H9 (cell line): Measurements from ENCODE around the gene RABGAP1L. TPM values are rescaled to one million over a fixed set of nuclear protein-coding genes. Genes with fewer than 3 reads are reported as not detected.

Experiments used
- DNase-seq: peaks from one replicate; pipeline ENCODE4 v3.0.0-alpha.2; 2017
- H2AFZ ChIP-seq: one replicate; pipeline ENCODE4 v1.6.1; 2013; ENCODE audit warnings: mild to moderate bottlenecking, low read length, control low read depth, moderate library complexity
- H2AK5ac ChIP-seq: 2 replicates; pipeline ENCODE4 v1.6.1; 2013; ENCODE audit warnings: low read length, control low read depth, mixed read lengths; ENCODE audit not compliant: insufficient read length
- H2BK120ac ChIP-seq: one replicate; pipeline ENCODE4 v1.6.1; 2013; ENCODE audit warnings: low read depth, mild to moderate bottlenecking, low read length, control low read depth, inconsistent platforms; ENCODE audit not compliant: poor library complexity, severe bottlenecking
- H2BK12ac ChIP-seq: 2 replicates; pipeline ENCODE4 v1.6.1; 2013; ENCODE audit warnings: low read length, control low read depth, mixed read lengths, low read depth; ENCODE audit not compliant: insufficient read length
- H2BK15ac ChIP-seq: 2 replicates; pipeline ENCODE4 v1.6.1; 2013; ENCODE audit warnings: low read depth, low read length, control low read depth
- H2BK20ac ChIP-seq: one replicate; pipeline ENCODE4 v1.6.1; 2013; ENCODE audit warnings: low read depth, mild to moderate bottlenecking, low read length, control low read depth, inconsistent platforms; ENCODE audit not compliant: poor library complexity, severe bottlenecking
- H2BK5ac ChIP-seq: 2 replicates; pipeline ENCODE4 v1.6.1; 2013; ENCODE audit warnings: low read length, control low read depth, mixed read lengths; ENCODE audit not compliant: insufficient read length
- H3K14ac ChIP-seq: 2 replicates; pipeline ENCODE4 v1.6.1; 2013; ENCODE audit warnings: low read length, control low read depth; ENCODE audit not compliant: insufficient read depth
- H3K18ac ChIP-seq: 2 replicates; pipeline ENCODE4 v1.6.1; 2013; ENCODE audit warnings: low read depth, mild to moderate bottlenecking, mixed read lengths, low read length, control low read depth; ENCODE audit not compliant: insufficient read length
- H3K23ac ChIP-seq: 2 replicates; pipeline ENCODE4 v1.6.1; 2013; ENCODE audit warnings: low read length, control low read depth, mixed read lengths, low read depth; ENCODE audit not compliant: insufficient read length
- H3K23me2 ChIP-seq: 2 replicates; pipeline ENCODE4 v1.6.1; 2013; ENCODE audit warnings: low read depth, mild to moderate bottlenecking, mixed read lengths, low read length, control low read depth; ENCODE audit not compliant: insufficient read length, poor library complexity, severe bottlenecking
- H3K27ac ChIP-seq: 2 replicates; pipeline ENCODE4 v1.5.1; 2013; ENCODE audit warnings: low read length, control low read depth, mixed read lengths, low read depth; ENCODE audit not compliant: insufficient read length
- H3K27me3 ChIP-seq: 2 replicates; pipeline ENCODE4 v1.6.1; 2013; ENCODE audit warnings: low read length, control low read depth, inconsistent platforms; ENCODE audit not compliant: insufficient read depth
- H3K4ac ChIP-seq: 2 replicates; pipeline ENCODE4 v1.6.1; 2013; ENCODE audit warnings: low read depth, mild to moderate bottlenecking, control low read depth, inconsistent platforms, low read length, moderate library complexity
- H3K4me1 ChIP-seq: 2 replicates; pipeline ENCODE4 v1.6.1; 2013; ENCODE audit warnings: low read length, control low read depth, inconsistent platforms; ENCODE audit not compliant: insufficient read depth
- H3K4me2 ChIP-seq: 2 replicates; pipeline ENCODE4 v1.6.1; 2013; ENCODE audit warnings: low read length, control low read depth, mixed read lengths; ENCODE audit not compliant: insufficient read length, insufficient read depth
- H3K56ac ChIP-seq: 2 replicates; pipeline ENCODE4 v1.6.1; 2013; ENCODE audit warnings: low read depth, mild to moderate bottlenecking, mixed read lengths, low read length, control low read depth; ENCODE audit not compliant: insufficient read length
- H3K79me1 ChIP-seq: 2 replicates; pipeline ENCODE4 v1.6.1; 2013; ENCODE audit warnings: low read depth, mild to moderate bottlenecking, moderate library complexity, low read length, control low read depth, inconsistent platforms; ENCODE audit not compliant: insufficient read depth, poor library complexity, severe bottlenecking
- H3K79me2 ChIP-seq: 2 replicates; pipeline ENCODE4 v1.6.1; 2013; ENCODE audit warnings: low read length, control low read depth, inconsistent platforms; ENCODE audit not compliant: insufficient read depth
- H3K9ac ChIP-seq: 2 replicates; pipeline ENCODE4 v1.6.1; 2013; ENCODE audit warnings: low read length, control low read depth, mixed read lengths; ENCODE audit not compliant: insufficient read length; ENCODE audit errors: extremely low read depth
- H3K9me3 ChIP-seq: one replicate; pipeline ENCODE4 v1.6.1; 2013; ENCODE audit warnings: low read depth, low read length, inconsistent platforms; ENCODE audit not compliant: control insufficient read depth
- H3T11ph ChIP-seq: one replicate; pipeline ENCODE4 v1.6.1; 2013; ENCODE audit warnings: mild to moderate bottlenecking, low read length, control low read depth, inconsistent platforms
- H4K20me1 ChIP-seq: one replicate; pipeline ENCODE4 v1.6.1; 2013; ENCODE audit not compliant: control insufficient read depth, insufficient read length, insufficient read depth
- H4K5ac ChIP-seq: 2 replicates; pipeline ENCODE4 v1.6.1; 2013; ENCODE audit warnings: low read depth, mild to moderate bottlenecking, mixed read lengths, low read length, control low read depth; ENCODE audit not compliant: insufficient read length
- H4K8ac ChIP-seq: replicated peaks from 2 replicates; pipeline ENCODE4 v1.6.1; 2013; ENCODE audit warnings: low read length, control low read depth, mixed read lengths, low read depth; ENCODE audit not compliant: insufficient read length
- H4K91ac ChIP-seq: 2 replicates; pipeline ENCODE4 v1.6.1; 2013; ENCODE audit warnings: low read depth, mild to moderate bottlenecking, moderate library complexity, mixed read lengths, low read length, control low read depth; ENCODE audit not compliant: insufficient read length
- H3K27ac Mint-ChIP-seq, 3 experiments: 2 replicates in 2 of 3; 3 replicates in 1 of 3; pipeline ENCODE4 v1.8.0; 2020 to 2021; ENCODE audit warnings: mixed read lengths in 3 of 3, mild to moderate bottlenecking in 1 of 3, moderate library complexity in 1 of 3
- H3K27me3 Mint-ChIP-seq: 2 replicates; pipeline ENCODE4 v1.8.0; 2021; ENCODE audit warnings: low read depth, mild to moderate bottlenecking, moderate library complexity, mixed read lengths
- H3K36me3 Mint-ChIP-seq, 3 experiments: 2 replicates in 2 of 3; 3 replicates in 1 of 3; pipeline ENCODE4 v1.8.0; 2020 to 2021; ENCODE audit warnings: low read depth in 3 of 3, mixed read lengths in 3 of 3; ENCODE audit not compliant: insufficient read depth in 1 of 3
- H3K4me1 Mint-ChIP-seq, 2 experiments: 2 replicates each; pipeline ENCODE4 v1.8.0; 2020; ENCODE audit warnings: mixed read lengths in 2 of 2
- H3K4me3 Mint-ChIP-seq, 2 experiments: 2 replicates in 1 of 2; 3 replicates in 1 of 2; pipeline ENCODE4 v1.8.0; 2020 to 2021; ENCODE audit warnings: mild to moderate bottlenecking in 2 of 2, mixed read lengths in 2 of 2, moderate library complexity in 1 of 2
- H3K9me3 Mint-ChIP-seq, 2 experiments: 2 replicates in 1 of 2; 3 replicates in 1 of 2; pipeline ENCODE4 v1.8.0; 2020; ENCODE audit warnings: mild to moderate bottlenecking in 2 of 2, mixed read lengths in 2 of 2, moderate library complexity in 1 of 2
- WGBS: extraction: QIAGEN DNeasy Blood & Tissue Kit; methylation state at CpG from one replicate; pipeline ENCODE4 v1.1.7; 2013; ENCODE audit warnings: missing lambda C conversion rate, low lambda C conversion rate, mixed read lengths; ENCODE audit not compliant: insufficient read length; ENCODE audit errors: extremely low coverage; 5-methylcytosine and 5-hydroxymethylcytosine counted together
- total RNA-seq: library from RNA; stranded (reverse); gene quantifications from 2 replicates; pipeline ENCODE4 v1.2.1, GENCODE V29; 2021
- TF ChIP-seq, protein P1 (sequence below): fragments of 200-600 bp; sonication (generic); conservative IDR thresholded peaks from 3 replicates; pipeline ENCODE4 v1.8.0; 2021; ENCODE audit warnings: antibody characterized with exemption, mild to moderate bottlenecking

The RABGAP1L gene
- total RNA-seq, 1 experiment from 2014 or later = 147 TPM

DNA sequence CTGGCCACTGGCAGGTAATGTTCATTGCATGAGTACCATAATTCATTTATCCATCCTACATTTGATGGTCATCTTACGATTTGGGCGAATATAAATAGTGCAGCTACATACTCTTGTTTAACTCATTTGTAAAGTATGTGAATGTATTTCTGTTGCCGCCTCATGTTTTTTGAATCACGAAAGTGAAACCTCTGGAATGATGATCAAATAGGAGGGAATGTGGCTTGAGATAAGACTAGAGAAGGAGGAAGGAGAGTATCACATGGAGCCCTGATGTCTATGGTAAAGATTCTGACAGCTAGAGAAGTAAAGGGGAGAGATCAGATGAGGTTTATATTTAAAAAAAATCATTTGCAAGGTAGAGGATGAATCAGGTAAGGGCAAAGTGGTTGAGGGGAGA is 855.9 kb downstream of the RABGAP1L start:
- Mint-ChIP-seq H3K9me3 (no peaks in the 10 kb centered on the region), H3K27ac (no peak overlapping the region; a peak in 1 of 7 replicates), H3K27me3 (no peaks in the 10 kb centered on the region), H3K4me1 (no peaks in the 10 kb centered on the region), H3K4me3 (no peak overlapping the region), H3K36me3 (peaks cover 22 to 58% (median 33%) of the 10 kb centered on the region in 3 experiments; a peak in 6 of 7 replicates)
- no peak overlapping the region for H3K27ac ChIP-seq
- H3K14ac ChIP-seq = no peak overlapping the region
- H2BK120ac ChIP-seq = no peak overlapping the region
- H3K23ac ChIP-seq = no peak overlapping the region
- H4K5ac ChIP-seq = no peak overlapping the region
- H3K4me1 ChIP-seq = no peaks in the 10 kb centered on the region
- no peak for DNase-seq
- H3K79me1 ChIP-seq = no peaks in the 10 kb centered on the region
- H2BK5ac ChIP-seq = no peak overlapping the region
- H3K9ac ChIP-seq = no peak overlapping the region
- H4K91ac ChIP-seq = no peak overlapping the region
- TF ChIP-seq, protein P1, sequence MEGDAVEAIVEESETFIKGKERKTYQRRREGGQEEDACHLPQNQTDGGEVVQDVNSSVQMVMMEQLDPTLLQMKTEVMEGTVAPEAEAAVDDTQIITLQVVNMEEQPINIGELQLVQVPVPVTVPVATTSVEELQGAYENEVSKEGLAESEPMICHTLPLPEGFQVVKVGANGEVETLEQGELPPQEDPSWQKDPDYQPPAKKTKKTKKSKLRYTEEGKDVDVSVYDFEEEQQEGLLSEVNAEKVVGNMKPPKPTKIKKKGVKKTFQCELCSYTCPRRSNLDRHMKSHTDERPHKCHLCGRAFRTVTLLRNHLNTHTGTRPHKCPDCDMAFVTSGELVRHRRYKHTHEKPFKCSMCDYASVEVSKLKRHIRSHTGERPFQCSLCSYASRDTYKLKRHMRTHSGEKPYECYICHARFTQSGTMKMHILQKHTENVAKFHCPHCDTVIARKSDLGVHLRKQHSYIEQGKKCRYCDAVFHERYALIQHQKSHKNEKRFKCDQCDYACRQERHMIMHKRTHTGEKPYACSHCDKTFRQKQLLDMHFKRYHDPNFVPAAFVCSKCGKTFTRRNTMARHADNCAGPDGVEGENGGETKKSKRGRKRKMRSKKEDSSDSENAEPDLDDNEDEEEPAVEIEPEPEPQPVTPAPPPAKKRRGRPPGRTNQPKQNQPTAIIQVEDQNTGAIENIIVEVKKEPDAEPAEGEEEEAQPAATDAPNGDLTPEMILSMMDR = no peak
- H3K27me3 ChIP-seq = no peaks in the 10 kb centered on the region
- H3K79me2 ChIP-seq = no peaks in the 10 kb centered on the region
- no peak overlapping the region for H2BK12ac ChIP-seq
- no peak overlapping the region for H2BK20ac ChIP-seq
- WGBS = no CpG with 5 or more reads among the region's 4 CpGs
- H2BK15ac ChIP-seq = no peak overlapping the region
- H3K4ac ChIP-seq = no peak overlapping the region
- H2AK5ac ChIP-seq = no peak overlapping the region
- H3K4me2 ChIP-seq = no peak overlapping the region
- no peak overlapping the region for H2AFZ ChIP-seq
- no peak overlapping the region for H4K8ac ChIP-seq
- no peak overlapping the region for H3T11ph ChIP-seq
- H3K18ac ChIP-seq = no peak overlapping the region
- H3K56ac ChIP-seq = no peak overlapping the region
- no peaks in the 10 kb centered on the region for H3K23me2 ChIP-seq
- no peaks in the 10 kb centered on the region for H3K9me3 ChIP-seq
- H4K20me1 ChIP-seq = no peaks in the 10 kb centered on the region
